AG04450 (cell line): ENCODE results near the gene LRRK2. TPM values are rescaled to one million over a fixed set of nuclear protein-coding genes. Genes with fewer than 3 reads are reported as not detected.
"Not testable (repeated sequence)": the region's sequence is repeated elsewhere in the genome, so short reads cannot be mapped to it uniquely, and the experiment has no call there.

Experiments
- CTCF ChIA-PET: fragments of 300-600, 350-600 bp; formaldehyde crosslinking; extraction: SDS; loops from one replicate; lab custom pipeline; 2022; ENCODE audit warnings: antibody characterized with exemption, inconsistent platforms; lab: Charles Lee
- POLR2A ChIA-PET: fragments of 350-600 bp; formaldehyde crosslinking; extraction: SDS; loops from one replicate; lab custom pipeline; 2021; ENCODE audit warnings: antibody characterized with exemption, inconsistent platforms; lab: Yijun Ruan, JAX
- DNase-seq: peaks from one replicate; pipeline ENCODE4 v3.0.0-alpha.2; 2011; ENCODE audit warnings: low read depth, low spot score
- H3K27ac ChIP-seq: one replicate; pipeline ENCODE4 v1.5.1; 2012; ENCODE audit warnings: low read depth, low read length, control low read depth
- H3K27me3 ChIP-seq: one replicate; pipeline ENCODE4 v1.6.0; 2012; ENCODE audit warnings: low read length; ENCODE audit not compliant: control insufficient read depth, insufficient read depth
- H3K4me3 ChIP-seq: 2 replicates; pipeline ENCODE4 v1.5.1; 2011; ENCODE audit warnings: mild to moderate bottlenecking, low read depth, low read length, control low read depth
- H3K9me3 ChIP-seq: 2 replicates; pipeline ENCODE4 v1.5.1; 2012; ENCODE audit warnings: low read length; ENCODE audit not compliant: control insufficient read depth, insufficient read depth
- polyA plus RNA-seq: library from polyadenylated mRNA; depleted of rRNA; stranded (reverse); fragments of >200 nt; gene quantifications from 2 replicates; pipeline ENCODE4 v1.2.3, GENCODE V29; 2011
- TF ChIP-seq, protein P1 (sequence below): IDR thresholded peaks from 2 replicates; pipeline ENCODE4 v1.5.1; 2011; ENCODE audit warnings: low read depth, low read length, control low read depth, inconsistent platforms

LRRK2 gene
- polyA plus RNA-seq, 1 experiment = 2.6 TPM

- DNase-seq = no peak
- Histone ChIP-seq H3K9me3 (no peaks in the 10 kb centered on the region), H3K27ac (no peak overlapping the region), H3K4me3 (no peak overlapping the region), H3K27me3 (no peaks in the 10 kb centered on the region)
- CTCF ChIA-PET = no interaction called here
- TF ChIP-seq, protein P1, sequence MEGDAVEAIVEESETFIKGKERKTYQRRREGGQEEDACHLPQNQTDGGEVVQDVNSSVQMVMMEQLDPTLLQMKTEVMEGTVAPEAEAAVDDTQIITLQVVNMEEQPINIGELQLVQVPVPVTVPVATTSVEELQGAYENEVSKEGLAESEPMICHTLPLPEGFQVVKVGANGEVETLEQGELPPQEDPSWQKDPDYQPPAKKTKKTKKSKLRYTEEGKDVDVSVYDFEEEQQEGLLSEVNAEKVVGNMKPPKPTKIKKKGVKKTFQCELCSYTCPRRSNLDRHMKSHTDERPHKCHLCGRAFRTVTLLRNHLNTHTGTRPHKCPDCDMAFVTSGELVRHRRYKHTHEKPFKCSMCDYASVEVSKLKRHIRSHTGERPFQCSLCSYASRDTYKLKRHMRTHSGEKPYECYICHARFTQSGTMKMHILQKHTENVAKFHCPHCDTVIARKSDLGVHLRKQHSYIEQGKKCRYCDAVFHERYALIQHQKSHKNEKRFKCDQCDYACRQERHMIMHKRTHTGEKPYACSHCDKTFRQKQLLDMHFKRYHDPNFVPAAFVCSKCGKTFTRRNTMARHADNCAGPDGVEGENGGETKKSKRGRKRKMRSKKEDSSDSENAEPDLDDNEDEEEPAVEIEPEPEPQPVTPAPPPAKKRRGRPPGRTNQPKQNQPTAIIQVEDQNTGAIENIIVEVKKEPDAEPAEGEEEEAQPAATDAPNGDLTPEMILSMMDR = no peak
- POLR2A ChIA-PET = no interaction called here
These were observed 16.9 kb downstream of the LRRK2 start for GRCh38 chr12:40241741-40242140.

GRCh38 chr12:40244526-40245156 is 19.8 kb downstream of the LRRK2 start:
- H3K27me3 ChIP-seq, POLR2A ChIA-PET, CTCF ChIA-PET, H3K27ac ChIP-seq, H3K9me3 ChIP-seq, H3K4me3 ChIP-seq, DNase-seq: not testable (repeated sequence)

DNA sequence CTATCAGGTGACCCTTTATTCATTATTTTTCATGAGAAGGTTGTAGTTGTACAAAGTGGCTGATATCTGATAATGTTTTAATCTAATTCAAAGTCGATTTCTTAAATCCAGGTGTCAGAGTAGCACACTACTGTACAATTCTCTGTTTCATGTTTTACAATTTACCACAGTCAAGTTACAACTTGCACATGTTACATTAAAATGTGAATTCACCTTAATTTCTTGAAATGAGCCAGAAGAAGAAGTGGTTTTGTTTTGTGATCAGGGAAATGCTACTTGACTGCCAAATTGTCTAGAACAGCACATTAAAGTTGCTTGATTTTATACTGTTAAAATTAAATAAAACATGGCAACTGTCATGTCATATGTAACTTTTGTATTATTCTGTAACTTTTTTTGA is 23.2 kb downstream of the LRRK2 start:
- TF ChIP-seq, protein P1 = no peak
- H3K4me3 ChIP-seq = no peak overlapping the region
- no peak for DNase-seq
- H3K27me3 ChIP-seq = no peaks in the 10 kb centered on the region
- CTCF ChIA-PET = interaction anchor here (1.5 kb wide), 1 partner anchor 15 kb away, joined by 3 read pairs; no protein-coding TSS in a partner anchor
- no peak overlapping the region for H3K27ac ChIP-seq
- no peaks in the 10 kb centered on the region for H3K9me3 ChIP-seq
- POLR2A ChIA-PET = no interaction called here

DNA sequence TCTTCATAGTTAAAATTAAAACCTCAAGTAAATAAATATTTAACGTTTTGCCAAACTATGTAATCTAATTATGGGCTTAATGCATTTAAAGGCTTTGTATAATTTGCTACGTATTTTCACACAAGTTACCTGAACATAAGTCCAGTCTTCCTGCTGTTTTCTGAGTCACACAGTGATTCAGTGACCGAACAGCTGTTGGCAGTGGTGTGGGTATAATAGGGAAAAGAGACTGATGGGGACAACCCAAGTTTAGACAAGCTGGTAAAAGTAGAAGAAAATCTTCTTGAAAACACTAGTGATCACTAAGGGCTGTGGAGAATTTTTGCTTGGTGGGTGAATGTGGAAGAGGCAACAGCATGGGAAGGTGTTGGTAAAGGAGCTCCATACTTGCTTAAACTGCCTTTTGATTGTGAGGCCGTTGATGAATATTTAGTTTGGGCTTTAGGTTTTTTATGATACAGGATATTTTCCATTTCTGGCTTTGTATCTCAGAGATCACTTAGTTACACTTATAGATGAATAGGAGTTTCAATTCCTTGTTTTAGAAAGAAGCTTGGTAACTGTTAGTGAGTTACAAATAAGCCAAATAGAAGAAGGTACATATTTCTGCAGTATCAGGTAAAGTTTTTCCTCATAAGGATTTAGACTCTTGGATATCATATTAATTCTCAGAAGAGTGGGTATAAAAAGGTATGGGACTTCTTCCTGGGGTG is 23.9 kb downstream of the LRRK2 start:
- DNase-seq = no peak
- TF ChIP-seq, protein P1 = no peak
- Histone ChIP-seq H3K4me3 (no peak overlapping the region), H3K27ac (no peak overlapping the region), H3K27me3 (no peaks in the 10 kb centered on the region), H3K9me3 (no peaks in the 10 kb centered on the region)
- ChIA-PET CTCF (interaction anchor here (1.5 kb wide), 1 partner anchor 14 kb away, joined by 3 read pairs; no protein-coding TSS in a partner anchor), POLR2A (no interaction called here)

DNA sequence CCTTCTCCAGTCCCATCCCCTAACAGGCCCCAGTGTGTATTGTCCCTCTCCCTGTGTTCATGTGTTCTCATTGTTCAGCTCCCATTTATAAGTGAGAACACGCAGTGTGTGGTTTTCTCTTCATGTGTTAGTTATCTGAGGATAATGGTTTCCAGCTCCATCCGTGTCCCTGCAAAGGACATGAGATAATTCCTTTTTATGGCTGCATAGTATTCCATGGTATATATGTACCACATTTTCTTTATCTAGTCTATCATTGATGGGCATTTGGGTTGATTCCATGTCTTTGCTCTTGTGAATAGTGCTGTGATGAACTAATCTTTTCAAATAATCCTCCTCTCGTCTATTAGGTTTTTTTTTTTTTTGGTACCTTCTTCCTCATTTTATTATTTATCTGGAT is 25.9 kb downstream of the LRRK2 start:
- POLR2A ChIA-PET, DNase-seq, CTCF ChIA-PET, H3K27ac ChIP-seq, H3K4me3 ChIP-seq, H3K27me3 ChIP-seq, H3K9me3 ChIP-seq: not testable (repeated sequence)

- ChIA-PET POLR2A (no interaction called here), CTCF (no interaction called here)
- no peak overlapping the region for H3K27ac ChIP-seq
- no peaks in the 10 kb centered on the region for H3K9me3 ChIP-seq
- H3K4me3 ChIP-seq = no peak overlapping the region
- no peaks in the 10 kb centered on the region for H3K27me3 ChIP-seq
- TF ChIP-seq, protein P1 = no peak
- no peak for DNase-seq
These were observed 29.1 kb downstream of the LRRK2 start for GRCh38 chr12:40253936-40254335.
